Measurements from ENCODE around the gene ABHD10.

The ABHD10 gene

DNA sequence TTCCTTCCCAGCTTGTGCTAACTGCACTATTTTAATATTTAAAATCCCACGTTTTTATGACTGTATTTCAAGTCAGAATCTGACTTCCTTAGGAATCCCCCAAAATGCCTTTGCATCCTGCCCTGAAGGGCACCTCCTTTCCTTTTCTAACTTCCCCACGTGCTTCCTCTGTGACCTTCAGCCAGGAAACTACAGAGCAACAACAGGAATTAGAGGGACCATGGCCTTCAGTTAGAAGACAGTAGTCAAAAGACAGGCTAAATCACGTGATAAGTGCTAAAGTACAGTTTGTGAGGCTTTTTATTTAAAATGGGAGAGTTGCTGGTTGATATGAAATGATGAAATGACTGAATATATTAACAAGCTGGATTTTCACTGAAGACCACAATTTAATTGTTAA is 11.8 kb upstream of the ABHD10 start:
- DNase-seq, result no peak

DNA sequence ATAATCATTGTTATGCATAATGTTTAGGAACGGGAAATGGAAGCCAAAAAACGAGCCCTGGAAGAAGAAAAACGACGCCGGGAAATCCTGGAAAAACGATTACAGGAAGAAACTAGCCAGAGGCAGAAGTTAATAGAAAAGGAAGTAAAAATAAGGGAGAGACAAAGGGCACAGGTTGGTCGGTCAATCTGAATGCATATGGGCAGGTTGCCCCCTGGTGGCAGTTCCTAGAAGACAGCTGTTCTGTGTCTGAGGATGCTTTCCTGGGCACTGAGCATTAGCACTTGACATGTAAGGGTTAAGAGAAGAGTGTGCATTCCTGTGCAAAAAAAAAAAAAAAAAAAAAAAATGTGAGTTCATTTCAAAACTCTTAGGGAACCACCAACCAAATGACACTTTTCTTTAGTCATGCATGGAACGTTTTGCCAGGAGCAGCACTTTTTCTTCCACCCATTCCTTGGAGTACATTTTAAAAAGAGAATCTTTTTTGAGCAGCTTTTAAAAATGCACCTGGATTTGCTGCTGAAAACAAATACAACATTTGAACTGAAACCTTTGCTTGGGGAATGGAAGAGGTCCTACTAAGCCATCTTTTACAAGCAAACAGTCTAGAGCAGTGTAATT is 11.1 kb upstream of the ABHD10 start:
- peak; percentile 84 for DNase-seq

DNA sequence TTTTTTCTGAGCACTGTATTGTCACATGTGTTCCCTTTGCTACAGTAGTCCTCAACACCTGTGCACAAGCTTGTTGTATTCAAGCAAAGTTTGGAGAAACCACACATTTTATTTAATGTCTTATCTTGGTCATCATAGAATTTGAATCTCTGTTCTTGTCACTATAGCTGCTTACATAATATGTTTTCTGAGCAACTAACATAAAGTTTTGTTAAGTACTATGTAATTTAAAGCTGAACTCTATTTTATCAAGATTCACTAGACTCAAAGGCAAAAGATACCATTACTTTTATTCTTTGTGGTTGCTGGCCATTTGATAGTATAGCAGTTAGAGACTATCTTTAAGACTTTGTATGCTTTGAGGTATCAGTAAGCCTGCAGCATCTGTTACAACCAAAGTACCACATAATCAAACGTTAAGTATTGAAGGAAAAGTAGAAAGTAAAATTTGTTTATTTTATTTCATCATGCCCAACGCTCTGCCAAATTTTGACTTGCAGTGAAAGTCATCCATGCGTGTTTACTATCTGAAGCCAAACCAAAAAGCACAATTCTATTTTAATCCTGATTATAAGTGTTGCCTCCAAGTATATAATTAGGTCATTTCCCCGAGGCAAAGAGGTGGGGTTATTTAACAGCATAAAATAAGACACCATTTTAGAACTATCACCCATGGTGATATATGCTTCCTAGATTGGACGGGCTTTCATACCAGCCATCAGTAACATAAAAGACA is 10.3 kb upstream of the ABHD10 start:
- no peak for DNase-seq

DNA sequence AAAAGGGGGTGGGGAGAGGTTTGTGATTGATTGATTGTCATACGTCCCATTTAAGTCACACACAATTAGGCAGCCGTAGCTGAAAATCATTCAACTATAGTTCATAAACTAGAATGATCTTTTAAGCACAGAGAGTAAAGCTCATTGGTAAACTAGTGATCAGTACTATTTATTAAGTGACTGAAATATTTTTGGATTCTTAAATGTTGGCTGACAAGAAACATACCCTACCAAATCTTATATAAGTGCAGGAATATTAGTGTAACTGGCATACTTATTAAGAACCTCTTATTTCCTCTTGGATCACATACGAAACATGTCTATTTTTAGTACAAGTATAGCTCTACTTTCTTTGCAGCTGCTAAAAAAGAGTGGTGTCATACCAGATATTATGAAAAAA is 8.4 kb upstream of the ABHD10 start:
- no peak for DNase-seq

DNA sequence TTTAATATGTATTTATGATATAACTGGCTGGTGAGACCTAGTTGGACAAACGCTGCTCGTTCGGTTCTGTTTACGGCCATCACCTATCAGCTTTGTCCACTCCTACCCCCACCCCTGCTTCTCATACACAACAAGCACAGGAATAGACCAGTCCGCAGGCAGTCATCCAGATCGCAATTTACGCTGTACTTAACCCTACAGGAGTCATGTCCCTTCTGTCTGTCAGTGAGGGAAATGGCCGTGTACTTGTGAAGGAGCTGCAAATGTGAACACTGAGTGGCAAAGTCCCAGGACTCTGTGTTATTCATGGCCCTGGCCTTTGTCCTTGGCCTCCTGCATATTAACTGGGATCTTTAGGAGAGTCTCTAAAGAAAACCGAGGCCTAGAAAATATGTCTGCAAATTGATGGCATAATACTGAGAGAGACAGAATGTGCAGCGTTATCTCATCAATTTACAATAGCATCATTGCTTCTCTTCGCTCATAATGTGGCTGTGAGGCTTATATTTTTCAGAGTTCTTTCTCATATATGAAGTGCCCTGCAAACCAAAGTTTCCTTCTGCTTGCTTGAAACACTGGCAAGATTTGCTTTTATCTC is 7.2 kb upstream of the ABHD10 start:
- no peak for DNase-seq

DNA sequence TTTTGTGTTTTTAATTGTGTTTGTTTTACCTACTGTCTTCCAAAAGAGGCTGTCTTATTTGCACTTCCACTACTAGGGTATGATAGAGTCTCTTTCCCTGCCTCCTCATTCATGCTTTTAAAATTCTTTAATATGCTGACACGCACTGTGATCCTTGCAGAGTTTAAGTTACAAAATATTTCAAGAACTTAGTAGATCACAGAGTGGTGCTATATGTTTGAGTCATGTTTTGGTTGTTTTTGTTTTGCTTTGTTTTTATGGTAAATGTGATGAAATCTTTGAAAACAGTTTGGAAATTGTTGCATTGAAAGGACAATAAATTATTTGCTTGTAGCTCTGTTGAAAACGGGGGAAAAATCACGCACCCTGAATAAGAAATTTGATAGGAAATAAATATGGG is 5.9 kb upstream of the ABHD10 start:
- no peak for DNase-seq

DNA sequence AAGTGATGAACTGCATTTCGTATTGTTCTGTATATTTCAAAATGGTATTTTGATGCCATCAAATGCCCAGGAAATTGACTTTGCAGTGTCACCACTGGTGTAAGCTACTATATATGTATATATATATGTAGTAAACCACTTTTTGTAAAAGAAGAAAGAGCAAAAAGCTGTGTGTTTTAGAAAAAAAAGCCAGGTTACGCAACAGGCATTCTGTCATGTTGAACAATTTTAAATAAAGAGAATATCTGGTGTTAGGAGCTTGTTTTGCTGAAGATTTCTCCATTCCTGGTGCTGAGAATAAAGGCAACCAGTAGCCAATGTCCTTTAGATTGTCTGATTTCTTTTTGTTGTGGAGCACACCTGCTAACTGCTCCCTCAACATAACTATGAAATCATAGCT is 3.7 kb upstream of the ABHD10 start:
- no peak for DNase-seq

DNA sequence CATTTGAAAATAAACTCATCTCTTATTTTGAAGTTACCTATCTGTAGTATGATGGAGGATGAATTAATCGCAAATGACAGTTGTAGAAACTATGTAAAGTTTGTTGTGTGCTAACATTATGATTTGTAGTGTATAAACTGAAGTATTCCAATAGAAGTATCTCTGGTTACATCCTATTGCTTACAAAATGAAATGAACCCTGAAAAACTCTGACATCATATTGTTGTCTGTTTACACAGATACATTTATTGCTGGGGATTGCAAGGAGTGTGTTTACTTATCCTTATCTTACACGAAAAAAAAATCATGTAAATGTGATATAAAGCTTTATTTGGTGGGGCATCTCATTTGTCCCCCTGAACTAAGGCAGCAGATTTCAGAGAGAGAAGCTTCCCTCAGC is 2.6 kb upstream of the ABHD10 start:
- no peak for DNase-seq

DNA sequence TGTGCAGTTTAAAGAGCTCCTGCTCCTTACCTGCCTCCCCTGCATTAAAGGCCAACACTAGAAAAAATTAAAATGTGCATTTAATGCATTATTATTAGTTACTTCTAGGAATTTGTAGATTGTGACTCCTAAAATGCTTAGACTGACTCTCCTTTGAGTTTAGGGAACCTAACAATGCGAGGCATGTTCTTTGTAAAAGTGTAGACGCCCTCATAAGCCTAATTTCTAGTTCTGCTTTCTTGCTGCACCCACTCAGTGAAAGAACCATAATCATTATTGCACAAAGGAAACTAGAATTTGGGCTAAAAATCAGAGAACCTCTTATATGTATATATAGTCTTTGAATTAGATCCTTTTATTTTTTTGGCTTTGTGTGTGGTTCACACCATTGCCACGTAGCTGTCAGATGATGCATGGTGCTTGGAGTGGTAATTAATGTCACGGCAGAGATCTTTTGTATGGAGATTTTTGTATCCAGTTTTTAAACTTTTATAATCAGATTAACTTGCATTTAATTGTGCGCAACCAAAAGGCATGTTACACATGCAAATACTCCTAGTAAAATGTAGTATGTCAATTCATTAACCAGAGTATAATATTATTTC is 710 bp downstream of the ABHD10 start:
- DNase-seq, result no peak

DNA sequence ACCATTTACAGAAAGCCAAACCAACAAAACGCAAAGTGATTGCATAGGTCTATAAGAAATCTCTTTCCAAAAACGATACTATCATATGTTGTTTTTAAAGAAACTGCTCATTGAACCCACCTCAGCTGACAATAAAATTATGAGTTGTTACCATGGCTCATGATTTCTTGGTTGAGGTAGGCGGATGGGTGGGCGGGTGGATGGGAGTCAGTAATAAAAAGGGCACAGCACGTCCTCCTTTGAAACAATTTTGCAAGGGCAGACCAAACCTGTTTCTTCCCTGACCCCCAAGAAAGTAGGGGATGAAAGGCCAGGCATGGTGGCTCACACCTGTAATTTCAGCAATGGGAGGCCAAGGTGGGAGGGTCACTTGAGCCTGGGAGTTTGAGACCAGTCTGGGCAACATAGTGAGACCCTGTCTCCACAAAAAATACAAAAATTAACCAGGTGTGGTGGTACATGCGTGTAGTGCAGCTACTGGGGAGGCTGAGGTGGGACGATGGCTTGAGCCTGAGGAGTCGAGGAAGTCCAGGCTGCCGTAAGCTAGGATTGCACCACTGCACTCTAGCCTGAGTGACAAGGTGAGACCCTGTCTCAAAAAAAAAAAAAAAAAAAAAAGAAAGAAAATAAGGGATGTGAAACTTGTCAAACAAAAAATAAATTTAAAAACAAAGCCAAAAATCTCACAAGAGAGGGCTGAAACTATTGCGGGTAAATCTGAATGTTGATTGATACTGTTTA is 2.1 kb downstream of the ABHD10 start:
- no peak for DNase-seq

DNA sequence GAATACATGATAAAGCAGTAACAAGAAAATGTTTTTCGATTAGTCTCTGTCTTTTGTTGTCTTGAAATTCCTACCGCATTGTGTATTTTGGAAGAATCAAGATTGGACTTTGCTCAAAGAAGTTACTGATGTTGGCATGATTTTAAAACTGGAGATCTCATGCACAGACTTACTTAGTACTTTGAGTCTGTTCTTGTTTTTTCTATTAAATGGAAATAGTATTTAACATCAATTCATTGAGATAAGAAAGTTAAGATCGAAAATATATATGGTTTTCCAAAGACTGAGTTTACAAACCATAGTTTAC is 2.6 kb downstream of the ABHD10 start:
- DNase-seq, result no peak

DNA sequence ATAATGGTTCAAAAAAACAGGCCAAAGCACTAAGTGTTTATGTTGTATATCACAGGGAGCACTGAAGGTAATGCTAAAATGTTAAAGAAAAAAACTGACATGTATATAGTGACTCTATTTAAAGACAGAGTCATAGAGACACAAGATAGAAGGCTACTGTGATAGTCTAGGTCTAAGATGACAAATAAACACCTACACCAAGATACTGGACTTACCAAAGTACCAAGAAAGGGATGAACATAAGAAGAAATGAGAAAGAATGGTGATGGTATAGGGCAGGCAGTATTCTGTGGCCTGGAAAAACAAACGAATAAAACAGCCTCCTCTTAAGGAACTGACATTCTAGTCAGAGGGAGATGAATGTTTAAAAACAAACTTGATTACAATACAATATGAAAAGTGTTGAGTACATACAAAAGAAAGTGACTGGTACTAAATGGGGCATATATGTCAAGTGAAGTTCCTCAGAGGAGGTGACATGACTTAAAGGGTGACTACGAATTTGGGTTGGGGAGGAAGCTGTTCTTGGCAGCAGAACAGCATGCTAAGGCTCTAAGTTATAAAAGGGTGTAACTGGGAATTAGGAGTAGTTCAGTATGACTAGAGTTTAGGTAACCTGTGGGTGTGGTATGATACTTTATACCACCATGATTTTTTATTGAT is 5.9 kb downstream of the ABHD10 start:
- DNase-seq, result no peak

DNA sequence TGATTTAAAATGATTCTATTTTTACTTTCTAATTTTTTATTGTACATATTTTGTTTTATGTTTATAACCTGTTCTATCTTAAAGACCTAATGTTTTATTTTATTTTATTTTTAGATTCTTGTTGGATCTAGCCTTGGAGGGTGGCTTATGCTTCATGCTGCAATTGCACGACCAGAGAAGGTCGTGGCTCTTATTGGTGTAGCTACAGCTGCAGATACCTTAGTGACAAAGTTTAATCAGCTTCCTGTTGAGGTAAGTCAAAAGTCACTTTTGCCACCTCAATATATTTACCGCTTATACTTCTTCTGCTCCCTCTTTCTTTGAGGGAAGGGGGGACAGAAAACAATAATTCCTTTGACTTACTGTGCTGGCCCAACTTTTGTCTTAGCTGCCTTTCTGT is 8.0 kb downstream of the ABHD10 start:
- DNase-seq, result no peak

DNA sequence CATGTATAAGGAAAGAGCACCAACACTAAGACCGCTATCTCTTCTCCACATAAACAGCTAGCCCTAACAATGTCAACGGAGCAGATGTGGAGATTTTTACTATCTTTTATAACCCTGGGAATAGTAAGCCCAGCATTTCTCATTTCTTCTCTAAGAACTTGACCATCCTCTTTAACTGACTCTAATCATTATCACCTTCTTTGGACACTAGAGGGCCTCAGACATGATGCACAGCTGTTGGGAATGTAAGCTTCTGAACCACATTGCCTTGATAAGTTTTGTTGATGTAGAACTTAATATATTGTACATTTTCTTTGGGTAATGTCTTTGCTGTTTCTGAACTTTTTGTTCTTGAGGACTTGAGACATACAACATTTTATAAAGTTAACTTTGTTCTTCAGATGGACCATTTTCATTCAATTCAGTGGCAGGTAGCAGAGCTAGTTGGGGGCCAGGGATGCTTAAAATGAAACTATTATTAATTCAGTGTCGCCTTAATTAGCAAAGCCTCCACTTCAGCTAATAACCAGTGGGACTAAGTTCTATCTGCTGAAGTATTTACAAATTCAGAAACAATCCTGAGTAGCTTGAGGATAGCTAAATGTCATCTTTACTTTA is 10.3 kb downstream of the ABHD10 start:
- DNase-seq, result no peak

DNA sequence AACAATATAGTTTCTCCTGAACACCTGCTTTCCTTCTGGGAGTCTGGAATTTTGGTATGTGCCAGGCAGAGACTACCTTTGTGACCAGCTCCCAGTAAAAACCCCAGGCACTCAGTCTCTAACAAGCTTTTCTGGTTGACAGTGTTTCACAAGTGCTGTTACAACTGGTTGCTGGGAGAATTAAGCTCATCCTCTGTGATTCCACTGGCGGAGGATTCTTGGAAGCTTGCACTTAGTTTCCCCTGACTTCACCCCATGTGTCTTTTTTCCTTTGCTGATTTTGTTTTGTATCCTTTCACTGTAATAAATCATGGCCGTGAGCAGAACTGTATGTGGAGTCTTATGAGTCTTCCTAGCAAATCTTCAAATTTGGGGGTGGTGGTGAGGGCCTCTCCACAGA is 14.2 kb downstream of the ABHD10 start:
- DNase-seq, result no peak

DNA sequence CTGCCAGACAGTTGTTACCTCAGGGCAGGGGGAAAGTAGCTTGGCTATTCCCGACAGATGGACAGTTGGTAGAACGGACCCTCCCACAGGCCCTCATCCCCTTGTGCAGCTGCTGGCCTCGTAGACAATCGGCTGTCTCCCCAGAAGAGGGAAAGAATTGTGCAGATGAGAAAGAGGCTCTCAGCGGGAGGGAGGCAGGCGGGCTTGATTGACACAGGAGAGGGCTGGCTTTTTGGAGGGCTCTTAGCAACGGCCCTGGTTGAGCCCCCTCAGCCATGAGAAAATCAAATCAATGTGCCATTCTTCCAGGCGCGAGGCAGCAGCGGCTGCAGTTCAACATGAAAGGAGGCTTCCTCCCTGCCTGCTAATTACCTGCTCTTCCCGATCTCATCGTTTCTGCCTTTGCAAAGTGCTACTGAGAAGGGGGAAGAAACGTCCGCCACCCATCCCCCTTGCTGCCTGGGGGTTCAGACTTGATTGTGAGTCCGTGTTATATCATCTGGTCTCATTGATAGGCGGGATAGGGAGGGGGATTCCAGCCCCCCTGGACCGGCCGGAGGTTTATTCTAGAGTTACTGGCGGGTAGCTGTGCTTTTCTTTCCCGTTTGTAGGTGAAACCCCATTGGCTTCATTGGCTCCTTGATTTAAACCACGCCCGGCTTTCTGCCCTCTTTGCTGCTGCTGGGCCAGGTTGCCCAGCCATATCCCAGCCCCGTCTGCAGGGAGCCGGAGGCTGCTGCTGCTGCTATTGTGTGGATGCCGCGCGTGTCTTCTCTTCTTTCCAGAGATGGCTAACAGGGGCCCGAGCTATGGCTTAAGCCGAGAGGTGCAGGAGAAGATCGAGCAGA is 20.0 kb downstream of the ABHD10 start, which contains the start of gene TAGLN3:
TAGLN3 (plus strand) TSS at position 287 of the 848 bp plus-strand sequence; CDS start at position 788, 501 bp downstream.
- no peak for DNase-seq

DNA sequence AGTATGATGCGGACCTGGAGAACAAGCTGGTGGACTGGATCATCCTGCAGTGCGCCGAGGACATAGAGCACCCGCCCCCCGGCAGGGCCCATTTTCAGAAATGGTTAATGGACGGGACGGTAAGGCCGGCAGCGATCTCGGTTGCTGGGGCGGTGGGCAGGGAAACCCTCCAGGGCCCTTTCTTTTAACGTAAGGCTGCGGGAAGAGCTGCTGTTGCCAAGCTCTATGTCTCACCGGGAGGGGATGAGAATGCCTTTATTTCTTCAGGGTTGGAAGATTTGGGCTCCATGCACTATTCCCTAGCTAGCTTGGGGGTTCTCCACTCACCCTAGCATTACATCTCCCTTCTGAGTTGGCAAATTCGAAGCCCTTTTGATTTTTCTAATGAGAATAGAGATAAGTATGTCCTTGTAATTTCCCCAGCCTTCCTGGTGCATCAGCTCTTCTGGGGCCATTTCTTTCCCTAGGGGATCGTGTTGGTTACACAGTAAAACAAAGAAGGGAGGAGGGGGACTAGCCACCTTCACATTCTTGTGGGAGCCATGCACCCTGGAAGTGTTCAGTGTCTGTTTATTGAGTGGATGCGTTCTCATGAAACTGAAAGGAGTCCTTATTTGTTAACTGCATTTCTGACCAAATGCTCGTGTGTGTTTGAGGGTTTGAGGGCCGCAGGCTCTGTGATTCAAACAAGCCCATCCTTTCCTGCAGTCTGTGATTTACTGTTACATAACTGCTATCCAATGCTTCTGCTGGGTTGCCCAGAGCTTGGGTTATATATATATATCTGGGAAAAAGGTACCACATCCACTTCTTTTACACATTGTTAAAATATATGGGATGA is 20.9 kb downstream of the ABHD10 start:
- no peak for DNase-seq

DNA sequence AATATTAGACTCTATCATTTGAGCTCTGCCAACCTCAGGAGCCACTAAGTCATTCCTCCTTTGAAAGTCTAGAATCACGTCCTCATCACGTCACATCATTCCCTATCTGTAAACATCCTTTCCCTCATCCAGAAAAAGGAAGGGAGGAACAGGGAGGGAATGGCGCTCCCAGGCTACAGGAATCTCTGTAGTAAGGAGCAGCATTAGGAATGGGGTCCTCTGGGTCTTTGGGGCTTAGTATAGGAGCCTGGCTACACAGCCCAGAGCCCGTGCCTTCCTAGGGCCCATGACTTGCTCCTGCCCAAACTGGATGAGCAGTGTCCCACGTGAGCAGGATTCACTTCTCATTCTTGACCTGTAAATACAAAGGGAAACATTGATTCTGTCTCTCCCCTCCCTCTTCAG is 21.5 kb downstream of the ABHD10 start:
- no peak for DNase-seq

DNA sequence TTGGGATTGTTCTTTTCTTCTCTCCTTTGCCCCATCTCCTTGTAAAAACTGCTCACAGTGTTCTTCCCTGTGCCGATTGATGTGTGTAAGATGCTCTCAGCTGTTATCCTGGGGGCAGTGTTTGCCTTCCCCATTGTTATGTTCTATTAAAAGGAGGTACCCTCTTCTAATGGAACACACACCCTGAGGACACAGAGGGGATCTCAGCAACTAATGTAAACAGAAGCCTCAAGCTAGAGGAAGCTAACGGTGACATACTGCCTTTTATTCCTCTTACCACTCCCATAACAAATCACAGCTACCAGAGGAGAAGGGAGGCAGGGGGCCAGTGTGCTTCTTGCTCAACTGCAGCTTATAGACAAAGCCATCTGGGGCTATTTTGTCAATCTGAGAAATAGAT is 22.1 kb downstream of the ABHD10 start:
- DNase-seq, result no peak

DNA sequence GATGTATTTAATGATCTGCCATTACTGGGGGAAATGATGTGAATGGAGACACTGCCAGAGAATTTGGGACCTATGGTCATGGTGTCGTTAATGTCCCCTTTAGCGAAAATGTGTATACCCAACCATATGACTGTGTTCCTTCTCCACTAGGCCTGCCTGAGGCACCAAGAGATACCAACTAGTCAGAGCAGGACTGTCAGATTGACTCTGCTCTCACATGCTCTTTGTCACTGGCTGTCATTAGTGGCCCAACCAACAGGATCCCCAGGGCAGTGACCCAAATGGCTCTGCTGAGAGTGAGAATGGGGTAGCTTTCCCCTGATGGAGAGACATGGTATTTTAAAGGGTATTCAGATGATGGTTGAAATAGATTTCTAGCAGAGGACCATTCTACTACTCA is 22.7 kb downstream of the ABHD10 start:
- DNase-seq, result no peak
